Lung (tissue), 12 donors: ENCODE measurements around the gene DOC2B. TPM values are rescaled to one million over a fixed set of nuclear protein-coding genes. Genes with fewer than 3 reads are reported as not detected.

Experiments
- ATAC-seq: fragments of 200-7000 bp; cut with Tn5 transposase; one replicate; pipeline ENCODE4 v1.9.1; 2020; ENCODE audit warnings: moderate number of reproducible peaks; ENCODE audit not compliant: insufficient read depth, low FRiP score
- DNase-seq, 3 donors: peaks; one replicate each; pipeline ENCODE4 v3.0.0-alpha.2; 2013 to 2017
- H3K27ac ChIP-seq, 2 donors: one replicate each; pipeline ENCODE4 v1.5.1; 2013; ENCODE audit warnings: mild to moderate bottlenecking in 2 of 2, moderate library complexity in 2 of 2, control low read depth in 1 of 2, inconsistent platforms in 1 of 2, low read depth in 1 of 2, low read length in 1 of 2
- H3K27me3 ChIP-seq, 3 donors: one replicate each; pipeline ENCODE4 v1.5.1; 2013; ENCODE audit warnings: low read length in 2 of 3; ENCODE audit not compliant: control insufficient read depth in 3 of 3, insufficient read depth in 3 of 3
- H3K36me3 ChIP-seq, 4 donors: one replicate each; pipeline ENCODE4 v1.5.1; 2013; ENCODE audit warnings: low read length in 4 of 4, mild to moderate bottlenecking in 1 of 4, moderate library complexity in 1 of 4; ENCODE audit not compliant: control insufficient read depth in 4 of 4, insufficient read depth in 4 of 4
- H3K4me1 ChIP-seq, 5 donors: one replicate each; pipeline ENCODE4 v1.5.1; 2013; ENCODE audit warnings: low read length in 5 of 5, mild to moderate bottlenecking in 2 of 5, moderate library complexity in 1 of 5; ENCODE audit not compliant: control insufficient read depth in 5 of 5, insufficient read depth in 5 of 5
- H3K4me3 ChIP-seq: one replicate; pipeline ENCODE4 v1.5.1; 2013; ENCODE audit warnings: mild to moderate bottlenecking, control low read depth, moderate library complexity
- H3K9ac ChIP-seq, 2 donors: one replicate each; pipeline ENCODE4 v1.5.1; 2013; ENCODE audit warnings: low read length in 2 of 2, control low read depth in 1 of 2; ENCODE audit not compliant: insufficient read depth in 1 of 2
- H3K9me3 ChIP-seq, 4 donors: one replicate each; pipeline ENCODE4 v1.5.1; 2013; ENCODE audit warnings: low read length in 3 of 4, mild to moderate bottlenecking in 1 of 4, moderate library complexity in 1 of 4; ENCODE audit not compliant: control insufficient read depth in 4 of 4, insufficient read depth in 3 of 4
- WGBS, 2 donors: extraction: QIAGEN DNeasy Blood & Tissue Kit; methylation state at CpG; one replicate each; pipeline ENCODE4 v1.1.7; 2013; 5-methylcytosine and 5-hydroxymethylcytosine counted together
- polyA plus RNA-seq, 2 donors: library from polyadenylated mRNA; stranded (reverse); fragments of 200-250 nt; gene quantifications; one replicate each; pipeline ENCODE4 v1.2.1, GENCODE V29; 2013
- total RNA-seq, 2 donors: library from RNA; depleted of rRNA in 1 of 2; stranded (reverse); fragments of >200 nt in 1 of 2; gene quantifications; one replicate each; pipeline ENCODE4 v1.2.1, GENCODE V29; 2014 to 2021
- TF ChIP-seq, protein P1 (sequence below): IDR thresholded peaks from 2 replicates; pipeline ENCODE4 v1.5.1; 2012; ENCODE audit warnings: mild to moderate bottlenecking; ENCODE audit errors: control extremely low read depth, extremely low read depth
- donor health status: control.
- donor health status: control.
- donor health status: Bipolar disorder and iron deficiency.
- donor health status: healthy.
- donor health status: DM: yes; HTN: yes; CAD: no.

Gene DOC2B
- total and polyA plus RNA-seq, 4 donors = 3.0 to 7.5 (median 5.3) TPM

DNA sequence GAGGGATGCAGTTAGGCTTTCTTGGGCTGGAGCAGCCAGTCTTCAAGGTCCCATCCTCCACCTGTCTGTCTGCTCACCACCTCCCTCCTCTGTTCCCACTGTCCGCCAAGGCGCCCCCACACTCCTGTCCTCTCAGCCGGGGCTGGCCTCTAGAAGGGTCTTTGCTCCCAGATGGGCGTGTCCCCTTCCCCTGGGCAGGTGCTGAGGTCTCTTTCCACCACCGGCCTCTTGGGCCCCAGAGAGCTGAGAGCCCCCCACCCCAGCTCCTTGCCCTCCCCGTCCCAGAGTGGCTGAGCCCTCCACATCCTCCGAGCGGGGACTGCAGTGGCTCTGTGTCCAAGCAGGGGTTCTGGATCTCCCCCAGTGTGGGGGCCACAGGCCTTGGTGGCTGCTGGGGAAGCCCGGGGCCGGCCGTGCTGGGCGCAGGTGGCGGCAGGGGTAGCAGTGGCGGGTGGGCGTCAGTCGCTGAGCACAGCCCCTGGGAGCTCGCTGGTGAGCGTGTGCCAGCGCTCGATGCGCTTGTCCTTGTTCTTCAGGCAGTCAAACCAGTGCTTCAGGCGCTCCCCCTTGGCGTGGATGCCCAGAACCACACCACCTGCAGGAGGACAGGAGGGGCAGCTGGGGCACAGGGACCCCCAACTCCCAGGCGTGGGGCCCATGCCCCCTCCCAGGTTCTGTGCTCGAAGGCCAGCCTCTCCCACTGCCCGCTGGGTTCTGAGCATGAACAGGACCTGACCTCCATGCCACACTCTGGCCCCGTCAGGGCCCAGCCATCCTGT, 34.3 kb downstream of the DOC2B start:
- Histone ChIP-seq H3K27ac (no peak overlapping the region), H3K4me3 (no peak overlapping the region), H3K9ac (no peak overlapping the region), H3K27me3 (peaks cover 0 to 9% (median 0%) of the 10 kb centered on the region in 3 donors), H3K4me1 (no peaks in the 10 kb centered on the region), H3K9me3 (no peaks in the 10 kb centered on the region), H3K36me3 (no peaks in the 10 kb centered on the region)
- TF ChIP-seq, protein P1, sequence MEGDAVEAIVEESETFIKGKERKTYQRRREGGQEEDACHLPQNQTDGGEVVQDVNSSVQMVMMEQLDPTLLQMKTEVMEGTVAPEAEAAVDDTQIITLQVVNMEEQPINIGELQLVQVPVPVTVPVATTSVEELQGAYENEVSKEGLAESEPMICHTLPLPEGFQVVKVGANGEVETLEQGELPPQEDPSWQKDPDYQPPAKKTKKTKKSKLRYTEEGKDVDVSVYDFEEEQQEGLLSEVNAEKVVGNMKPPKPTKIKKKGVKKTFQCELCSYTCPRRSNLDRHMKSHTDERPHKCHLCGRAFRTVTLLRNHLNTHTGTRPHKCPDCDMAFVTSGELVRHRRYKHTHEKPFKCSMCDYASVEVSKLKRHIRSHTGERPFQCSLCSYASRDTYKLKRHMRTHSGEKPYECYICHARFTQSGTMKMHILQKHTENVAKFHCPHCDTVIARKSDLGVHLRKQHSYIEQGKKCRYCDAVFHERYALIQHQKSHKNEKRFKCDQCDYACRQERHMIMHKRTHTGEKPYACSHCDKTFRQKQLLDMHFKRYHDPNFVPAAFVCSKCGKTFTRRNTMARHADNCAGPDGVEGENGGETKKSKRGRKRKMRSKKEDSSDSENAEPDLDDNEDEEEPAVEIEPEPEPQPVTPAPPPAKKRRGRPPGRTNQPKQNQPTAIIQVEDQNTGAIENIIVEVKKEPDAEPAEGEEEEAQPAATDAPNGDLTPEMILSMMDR = no peak
- 92 to 95% methylated on average over 23 to 27 of the region's 27 CpGs for WGBS, 2 donors
- ATAC-seq = no peak
- DNase-seq = no peak

DNA sequence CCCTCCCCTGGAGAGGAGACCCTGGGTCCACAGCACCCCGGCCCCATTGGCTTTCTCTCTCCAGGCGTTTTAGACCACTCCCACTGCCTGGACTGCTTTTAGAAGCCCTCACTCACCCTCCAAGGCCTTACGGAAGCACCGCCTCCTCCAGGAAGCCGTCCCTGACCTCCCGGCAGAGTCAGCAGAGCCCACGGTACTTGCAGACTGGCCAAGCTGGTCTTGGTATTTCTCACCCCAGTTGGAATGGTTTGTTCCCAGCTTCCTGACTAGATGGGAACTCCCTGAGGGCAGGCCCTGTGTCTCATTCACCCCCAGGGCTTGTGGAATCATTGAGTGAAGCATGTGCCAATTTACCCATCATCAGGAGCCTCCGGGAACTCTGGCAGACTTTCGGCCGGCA, 34.9 kb downstream of the DOC2B start:
- DNase-seq (no peak), ATAC-seq (no peak)
- no peak overlapping the region for H3K9ac ChIP-seq
- no peak overlapping the region for H3K4me3 ChIP-seq
- WGBS, 2 donors = 89 to 92% methylated on average over 10 of the region's 10 CpGs
- H3K36me3 ChIP-seq = no peaks in the 10 kb centered on the region
- TF ChIP-seq, protein P1 = no peak
- H3K4me1 ChIP-seq = no peaks in the 10 kb centered on the region
- no peak overlapping the region for H3K27ac ChIP-seq
- H3K27me3 ChIP-seq = peaks cover 0 to 9% (median 0%) of the 10 kb centered on the region in 3 donors
- H3K9me3 ChIP-seq = no peaks in the 10 kb centered on the region

DNA sequence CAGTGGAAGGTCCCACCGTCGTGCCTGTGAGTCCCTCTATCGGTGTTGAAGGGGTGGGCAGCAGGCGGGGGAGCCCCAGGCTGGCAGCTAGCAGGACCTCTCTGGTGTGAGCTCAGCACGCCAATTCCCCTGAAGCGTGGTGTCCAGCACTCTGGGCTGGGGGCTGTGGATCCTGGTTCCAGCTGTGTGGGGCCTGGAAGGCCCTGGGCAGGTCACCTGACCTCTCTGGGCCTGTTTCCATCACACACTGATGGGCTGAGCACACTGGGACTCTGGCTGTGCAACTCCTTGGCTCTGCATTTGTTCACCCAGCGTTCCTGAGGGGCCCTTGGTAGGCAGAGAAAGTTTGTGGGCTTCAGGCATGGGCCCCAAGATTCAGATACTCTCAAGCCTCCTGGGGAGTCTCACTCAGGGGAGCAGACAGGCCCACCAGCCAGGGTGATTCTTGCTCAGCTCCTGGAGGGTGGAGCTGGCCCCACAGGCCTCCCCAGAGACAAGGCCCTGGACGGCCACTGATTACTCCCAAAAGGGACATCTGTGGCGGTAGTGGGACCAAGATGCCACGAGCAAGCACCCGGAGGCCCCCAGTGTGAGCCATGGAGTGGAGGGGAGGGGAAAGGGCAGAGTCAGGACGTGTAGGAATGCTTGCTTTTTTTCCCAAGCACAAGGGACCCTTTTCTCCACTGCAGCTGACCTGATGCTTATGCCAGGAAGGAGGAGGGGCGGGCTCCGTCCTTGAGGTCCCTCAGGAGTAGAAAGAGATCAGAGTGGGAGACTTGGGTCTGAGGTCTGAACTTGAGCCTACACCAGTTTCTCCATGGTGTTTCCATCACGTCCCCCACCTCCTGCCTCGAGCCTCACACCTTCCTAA, 35.5 kb downstream of the DOC2B start:
- TF ChIP-seq, protein P1 = no peak
- Histone ChIP-seq H3K27ac (no peak overlapping the region), H3K9ac (no peak overlapping the region), H3K36me3 (no peaks in the 10 kb centered on the region), H3K4me3 (no peak overlapping the region), H3K27me3 (peaks cover 0 to 9% (median 0%) of the 10 kb centered on the region in 3 donors), H3K4me1 (no peaks in the 10 kb centered on the region), H3K9me3 (no peaks in the 10 kb centered on the region)
- ATAC-seq (no peak), DNase-seq (no peak)
- WGBS, 2 donors = 85 to 90% methylated on average over 16 of the region's 16 CpGs
